Transverse colon (tissue), 4 donors: Measurements from ENCODE around the gene ZNF865. TPM values are rescaled to one million over a fixed set of nuclear protein-coding genes. Genes with fewer than 3 reads are reported as not detected.

Experiments used
- DNase-seq: peaks from one replicate; pipeline ENCODE4 v3.0.0-alpha.2; 2019
- H3K27ac ChIP-seq, 4 donors: fragments of 200-600 bp; sonication (generic); 2 replicates each; pipeline ENCODE4 v1.5.1; 2016 to 2018; ENCODE audit warnings: inconsistent platforms in 4 of 4
- H3K27me3 ChIP-seq: fragments of 200-600 bp; sonication (generic); 2 replicates; pipeline ENCODE4 v1.5.1; 2017; ENCODE audit warnings: inconsistent platforms
- H3K36me3 ChIP-seq, 4 donors: fragments of 200-600 bp; sonication (generic); 2 replicates each; pipeline ENCODE4 v1.5.1; 2017 to 2019; ENCODE audit warnings: inconsistent platforms in 4 of 4
- H3K4me1 ChIP-seq, 4 donors: fragments of 200-600 bp; sonication (generic); 2 replicates each; pipeline ENCODE4 v1.5.1; 2017 to 2020; ENCODE audit warnings: inconsistent platforms in 4 of 4
- H3K4me3 ChIP-seq, 4 donors: fragments of 200-600 bp; sonication (generic); 1 replicate in 1 of 4; 2 replicates in 3 of 4; pipeline versions ENCODE4 v1.5.1 to v1.6.1; 2017 to 2019; ENCODE audit warnings: inconsistent platforms in 4 of 4
- H3K9me3 ChIP-seq, 2 donors: fragments of 200-600 bp; sonication (generic); 2 replicates each; pipeline ENCODE4 v1.5.1; 2017 to 2019; ENCODE audit warnings: inconsistent platforms in 2 of 2
- EP300 ChIP-seq: sonication (generic); formaldehyde crosslinking; IDR thresholded peaks from one replicate; pipeline ENCODE4 v1.6.1; 2017; ENCODE audit warnings: antibody characterized with exemption, low read depth
- POLR2A ChIP-seq: fragments of 450-650 bp; IDR thresholded peaks from one replicate; pipeline ENCODE4 v1.6.1; 2016; ENCODE audit warnings: antibody characterized with exemption, mild to moderate bottlenecking, moderate library complexity
- POLR2AphosphoS5 ChIP-seq, 3 donors: sonication (generic); formaldehyde crosslinking; IDR thresholded peaks; one replicate each; pipeline ENCODE4 v1.6.1; 2016; ENCODE audit warnings: antibody characterized with exemption in 3 of 3
- whole genome bisulfite sequencing, 2 donors: methylation state at CpG; one replicate each; pipeline ENCODE4 v1.1.5; 2018; ENCODE audit warnings: low coverage in 1 of 2; 5-methylcytosine and 5-hydroxymethylcytosine counted together
- in situ Hi-C, 4 donors: fragments of 200-750 bp; cut with MboI; loops; one replicate each; pipeline versions ENCODE4 v1.15.0 to v1.15.1; 2017; ENCODE audit warnings: low sequenced_read_pairs in 3 of 4, low pct_ligation_motif_present in 1 of 4, low pct_unique_long_range_greater_than_20kb in 1 of 4
- intact Hi-C: fragments of 100-400 bp; cut with DNase I; formaldehyde crosslinking; loops from one replicate; pipeline ENCODE4 v1.15.1; 2023; ENCODE audit warnings: low total_unique reads
- total RNA-seq, 4 donors: library from RNA; depleted of rRNA; stranded (reverse); fragments of >200 nt; gene quantifications; one replicate each; pipeline ENCODE4 v1.1.0, GENCODE V29; 2016
- TF ChIP-seq, protein P1 (sequence below), 5 experiments: fragments of 200-600 bp in 3 of 5; fragments of 450-650 bp in 2 of 5; sonication (generic) in 3 of 5; IDR thresholded peaks; 1 replicate in 2 of 5; 2 replicates in 3 of 5; pipeline ENCODE4 v1.5.1; 2016 to 2017; ENCODE audit warnings: antibody characterized with exemption in 5 of 5, inconsistent platforms in 3 of 5, mild to moderate bottlenecking in 2 of 5, moderate library complexity in 1 of 5

The ZNF865 gene
- total RNA-seq, 4 donors from 2014 or later, result 8.3 to 50.1 (median 13.4) TPM

DNA sequence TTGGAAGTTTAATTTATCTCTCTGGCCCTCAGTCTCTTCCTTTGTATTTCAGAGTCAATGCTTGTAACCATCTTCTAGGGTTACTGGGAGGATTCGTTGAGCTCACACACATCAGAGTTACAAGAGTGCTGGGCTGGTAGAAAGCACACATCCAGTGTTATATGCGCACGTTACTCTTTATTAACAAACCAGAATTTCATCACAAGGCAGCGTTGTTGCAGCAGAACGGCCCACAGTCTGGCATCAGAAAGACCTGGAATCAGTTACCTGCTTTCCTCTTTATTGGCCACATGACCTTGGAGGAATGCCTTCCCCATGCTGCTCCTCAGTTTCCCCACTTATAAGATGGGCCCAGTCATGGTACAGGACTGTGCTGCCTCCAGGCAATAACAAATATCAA lies 3.9 kb downstream of the ZNF865 start:
- no peaks in the 10 kb centered on the region for H3K27me3 ChIP-seq
- no peak overlapping the region for H3K27ac ChIP-seq
- 95 to 97% methylated on average over 5 of the region's 5 CpGs for WGBS, 2 donors
- no peaks in the 10 kb centered on the region for H3K36me3 ChIP-seq
- in situ Hi-C loops (loop anchor here in 1 of 4 donors (10.0 kb wide), 1 partner anchor 95 kb away; no protein-coding TSS in a partner anchor), intact Hi-C loops (loop anchor here (10.0 kb wide), 1 partner anchor 495 kb away; the partner anchor contains the start of gene PPP1R12C)
- no peak for TF ChIP-seq POLR2A
- no peak for TF ChIP-seq POLR2AphosphoS5 (IDR thresholded peaks at IDR 0.05)
- TF ChIP-seq, protein P1, sequence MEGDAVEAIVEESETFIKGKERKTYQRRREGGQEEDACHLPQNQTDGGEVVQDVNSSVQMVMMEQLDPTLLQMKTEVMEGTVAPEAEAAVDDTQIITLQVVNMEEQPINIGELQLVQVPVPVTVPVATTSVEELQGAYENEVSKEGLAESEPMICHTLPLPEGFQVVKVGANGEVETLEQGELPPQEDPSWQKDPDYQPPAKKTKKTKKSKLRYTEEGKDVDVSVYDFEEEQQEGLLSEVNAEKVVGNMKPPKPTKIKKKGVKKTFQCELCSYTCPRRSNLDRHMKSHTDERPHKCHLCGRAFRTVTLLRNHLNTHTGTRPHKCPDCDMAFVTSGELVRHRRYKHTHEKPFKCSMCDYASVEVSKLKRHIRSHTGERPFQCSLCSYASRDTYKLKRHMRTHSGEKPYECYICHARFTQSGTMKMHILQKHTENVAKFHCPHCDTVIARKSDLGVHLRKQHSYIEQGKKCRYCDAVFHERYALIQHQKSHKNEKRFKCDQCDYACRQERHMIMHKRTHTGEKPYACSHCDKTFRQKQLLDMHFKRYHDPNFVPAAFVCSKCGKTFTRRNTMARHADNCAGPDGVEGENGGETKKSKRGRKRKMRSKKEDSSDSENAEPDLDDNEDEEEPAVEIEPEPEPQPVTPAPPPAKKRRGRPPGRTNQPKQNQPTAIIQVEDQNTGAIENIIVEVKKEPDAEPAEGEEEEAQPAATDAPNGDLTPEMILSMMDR (IDR thresholded peaks at IDR 0.05), result no peak
- TF ChIP-seq EP300, result no peak
- no peaks in the 10 kb centered on the region for H3K9me3 ChIP-seq
- peaks cover 10 to 26% (median 16%) of the 10 kb centered on the region in 4 donors for H3K4me1 ChIP-seq
- DNase-seq, result no peak
- no peak overlapping the region for H3K4me3 ChIP-seq

DNA sequence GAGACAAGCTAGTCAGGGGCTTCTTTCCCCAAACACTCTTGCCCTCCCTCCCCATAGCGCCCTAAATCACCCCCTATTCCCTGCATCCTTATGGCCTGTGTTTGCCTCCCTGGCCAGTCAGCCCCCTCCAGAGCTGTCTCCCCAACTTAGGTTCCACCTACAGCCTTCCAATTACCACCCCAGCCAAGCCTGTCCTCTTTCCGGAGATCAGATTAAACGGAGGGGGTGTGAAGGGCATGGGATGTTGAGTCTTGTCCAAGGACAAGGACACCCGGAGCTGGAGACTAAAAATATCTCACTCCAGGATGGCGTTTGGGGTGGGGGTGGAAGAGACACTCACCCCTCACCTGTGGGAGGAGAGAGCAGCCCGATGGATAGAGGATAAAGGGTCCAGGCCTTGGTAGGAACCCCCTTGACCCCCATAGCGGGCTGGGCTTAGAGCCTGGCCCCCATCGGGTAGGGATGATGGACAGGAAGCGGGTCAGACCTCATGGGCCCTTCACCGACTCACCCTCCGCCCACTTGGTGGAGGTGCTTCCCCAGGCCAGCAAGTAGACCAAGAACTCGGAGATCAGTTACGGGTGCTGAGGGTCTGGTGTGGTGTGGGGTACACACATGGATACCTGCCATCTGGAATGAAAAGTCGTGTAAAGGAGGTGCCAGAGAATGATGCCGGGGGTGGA lies 6.0 kb downstream of the ZNF865 start:
- H3K4me1 ChIP-seq, result peaks cover 4 to 13% (median 5%) of the 10 kb centered on the region in 4 donors
- intact Hi-C loops, result loop anchor here (10.0 kb wide), 1 partner anchor 97 kb away; no protein-coding TSS in a partner anchor
- WGBS, 2 donors, result 80 to 95% methylated on average over 3 to 15 of the region's 15 CpGs
- DNase-seq, result no peak
- H3K9me3 ChIP-seq, result no peaks in the 10 kb centered on the region
- no peaks in the 10 kb centered on the region for H3K27me3 ChIP-seq
- H3K36me3 ChIP-seq, result peaks cover 0 to 14% (median 5%) of the 10 kb centered on the region in 4 donors
- TF ChIP-seq POLR2A, result no peak
- TF ChIP-seq, protein P1 (IDR thresholded peaks at IDR 0.05), result no peak
- no peak for TF ChIP-seq EP300
- no peak for TF ChIP-seq POLR2AphosphoS5 (IDR thresholded peaks at IDR 0.05)
- no peak overlapping the region for H3K27ac ChIP-seq
- no peak overlapping the region for H3K4me3 ChIP-seq
- in situ Hi-C loops, result no loop called here

GRCh38 chr19:55611983-55612645 lies 6.7 kb downstream of the ZNF865 start:
- H3K27me3 ChIP-seq, result no peaks in the 10 kb centered on the region
- 83 to 88% methylated on average over 1 to 3 of the region's 3 CpGs for WGBS, 2 donors
- DNase-seq, result no peak
- peaks cover 0 to 17% (median 6%) of the 10 kb centered on the region in 4 donors for H3K36me3 ChIP-seq
- H3K4me3 ChIP-seq, result no peak overlapping the region
- H3K4me1 ChIP-seq, result peaks cover 0 to 6% (median 0%) of the 10 kb centered on the region in 4 donors
- H3K9me3 ChIP-seq, result no peaks in the 10 kb centered on the region
- in situ Hi-C loops (no loop called here), intact Hi-C loops (loop anchor here (10.0 kb wide), 1 partner anchor 97 kb away; no protein-coding TSS in a partner anchor)
- no peak overlapping the region for H3K27ac ChIP-seq
- no peak for TF ChIP-seq POLR2A
- no peak for TF ChIP-seq EP300
- TF ChIP-seq, protein P1 (IDR thresholded peaks at IDR 0.05), result no peak
- TF ChIP-seq POLR2AphosphoS5 (IDR thresholded peaks at IDR 0.05), result no peak

GRCh38 chr19:55613396-55613795 lies 7.9 kb downstream of the ZNF865 start:
- Histone ChIP-seq H3K4me3 (no peak overlapping the region), H3K9me3 (no peaks in the 10 kb centered on the region), H3K36me3 (peaks cover 0 to 18% (median 8%) of the 10 kb centered on the region in 4 donors), H3K27me3 (no peaks in the 10 kb centered on the region), H3K27ac (no peak overlapping the region), H3K4me1 (peaks cover 0 to 6% (median 0%) of the 10 kb centered on the region in 4 donors)
- intact Hi-C loops (loop anchor here (10.0 kb wide), 1 partner anchor 99 kb away; no protein-coding TSS in a partner anchor), in situ Hi-C loops (no loop called here)
- WGBS, 2 donors, result 96% methylated on average over 27 of the region's 27 CpGs; no CpG with 5 or more reads in 1 of the 2 donors
- no peak for DNase-seq
- TF ChIP-seq, protein P1 (IDR thresholded peaks at IDR 0.05), result no peak
- TF ChIP-seq EP300, result no peak
- TF ChIP-seq POLR2A, result no peak
- no peak for TF ChIP-seq POLR2AphosphoS5 (IDR thresholded peaks at IDR 0.05)
